AG09309 (cell line): ENCODE data around the gene SFT2D3.

Experiments used
- DNase-seq: peaks from one replicate; pipeline ENCODE4 v3.0.0-alpha.2; 2010; ENCODE audit warnings: low read depth
- H3K4me3 ChIP-seq: 2 replicates; pipeline ENCODE4 v1.5.1; 2011; ENCODE audit warnings: mild to moderate bottlenecking, low read depth, low read length, moderate library complexity; ENCODE audit not compliant: control insufficient read depth
- TF ChIP-seq, protein P1 (sequence below): IDR thresholded peaks from 2 replicates; pipeline ENCODE4 v1.5.1; 2011; ENCODE audit warnings: mild to moderate bottlenecking, low read depth, low read length, inconsistent platforms; ENCODE audit not compliant: insufficient read depth, control insufficient read depth; ENCODE audit errors: missing control alignments

Gene SFT2D3

DNA sequence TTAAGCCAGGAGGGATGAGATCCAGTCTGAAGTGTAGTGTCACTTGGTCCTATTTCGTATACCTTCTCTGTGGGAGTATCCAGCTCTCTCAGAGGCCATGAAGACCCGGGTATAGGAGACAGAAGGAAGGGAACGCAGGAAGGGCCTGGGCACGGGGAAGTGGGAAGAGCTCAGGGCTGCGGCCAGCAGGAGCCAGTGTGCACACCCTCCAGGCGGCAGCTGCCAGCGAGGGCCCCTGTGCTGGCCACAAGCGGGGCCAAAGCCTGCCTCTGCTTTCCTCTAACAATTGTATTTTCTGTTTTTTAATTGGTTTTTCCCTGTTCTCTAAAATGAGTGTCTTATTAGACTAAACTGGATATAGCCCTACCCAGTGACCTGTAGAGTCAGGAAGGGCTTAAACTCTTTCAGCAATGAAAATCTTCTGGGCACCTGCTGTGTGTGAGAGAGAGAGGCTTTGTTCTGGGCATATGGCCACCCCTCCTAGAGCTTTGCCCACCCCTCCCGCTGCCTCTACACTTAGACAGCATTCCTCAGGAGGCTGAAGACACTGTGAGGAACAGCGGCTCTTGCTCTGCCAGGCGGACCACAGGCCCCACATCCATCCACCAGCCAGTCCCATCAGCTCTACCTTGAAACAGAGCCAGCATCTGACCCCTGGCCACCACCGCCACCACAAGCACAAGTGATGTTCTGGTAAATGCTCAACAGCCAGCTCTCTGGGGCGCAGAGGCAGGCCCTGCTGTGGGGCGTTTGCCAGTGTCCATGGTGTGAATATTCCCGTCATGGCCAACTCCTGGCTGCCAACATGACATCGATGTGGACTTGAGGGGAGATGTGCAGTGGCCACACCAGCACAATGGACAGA is 45.9 kb upstream of the SFT2D3 start:
- no peak for DNase-seq
- no peak overlapping the region for H3K4me3 ChIP-seq
- TF ChIP-seq, protein P1, sequence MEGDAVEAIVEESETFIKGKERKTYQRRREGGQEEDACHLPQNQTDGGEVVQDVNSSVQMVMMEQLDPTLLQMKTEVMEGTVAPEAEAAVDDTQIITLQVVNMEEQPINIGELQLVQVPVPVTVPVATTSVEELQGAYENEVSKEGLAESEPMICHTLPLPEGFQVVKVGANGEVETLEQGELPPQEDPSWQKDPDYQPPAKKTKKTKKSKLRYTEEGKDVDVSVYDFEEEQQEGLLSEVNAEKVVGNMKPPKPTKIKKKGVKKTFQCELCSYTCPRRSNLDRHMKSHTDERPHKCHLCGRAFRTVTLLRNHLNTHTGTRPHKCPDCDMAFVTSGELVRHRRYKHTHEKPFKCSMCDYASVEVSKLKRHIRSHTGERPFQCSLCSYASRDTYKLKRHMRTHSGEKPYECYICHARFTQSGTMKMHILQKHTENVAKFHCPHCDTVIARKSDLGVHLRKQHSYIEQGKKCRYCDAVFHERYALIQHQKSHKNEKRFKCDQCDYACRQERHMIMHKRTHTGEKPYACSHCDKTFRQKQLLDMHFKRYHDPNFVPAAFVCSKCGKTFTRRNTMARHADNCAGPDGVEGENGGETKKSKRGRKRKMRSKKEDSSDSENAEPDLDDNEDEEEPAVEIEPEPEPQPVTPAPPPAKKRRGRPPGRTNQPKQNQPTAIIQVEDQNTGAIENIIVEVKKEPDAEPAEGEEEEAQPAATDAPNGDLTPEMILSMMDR: no peak

DNA sequence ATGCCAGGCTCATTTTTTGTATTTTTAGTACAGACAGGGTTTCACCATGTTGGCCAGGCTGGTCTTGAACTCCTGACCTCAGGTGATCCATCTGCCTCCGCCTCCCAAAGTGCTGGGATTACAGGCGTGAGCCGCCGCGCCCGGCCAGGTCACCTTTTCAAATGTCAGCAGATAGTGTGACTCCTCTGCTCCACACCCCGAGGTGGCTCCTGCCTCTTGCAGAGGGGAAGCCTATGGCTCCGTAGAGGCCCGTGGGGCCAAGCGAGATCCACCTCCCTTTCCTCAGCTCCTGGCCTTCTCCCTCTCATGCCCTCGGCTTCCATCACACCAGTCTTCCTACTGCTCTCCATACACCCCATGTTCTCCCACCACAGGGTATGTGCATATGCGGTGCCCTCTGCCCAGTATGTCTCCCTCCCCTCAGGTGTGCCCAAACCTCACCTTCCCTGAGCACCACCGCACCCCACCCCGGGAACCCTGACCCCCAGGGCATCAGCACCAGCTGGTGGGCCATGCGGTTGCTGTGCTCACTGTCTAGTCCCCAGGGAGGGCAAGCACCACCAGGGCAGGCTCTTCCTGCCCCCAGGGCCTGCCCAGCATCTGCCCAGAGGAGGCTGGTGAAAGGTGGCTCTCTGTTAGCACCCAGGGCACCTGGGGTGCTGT is 44.6 kb upstream of the SFT2D3 start:
- no peak overlapping the region for H3K4me3 ChIP-seq
- TF ChIP-seq, protein P1: no peak
- DNase-seq: no peak

DNA sequence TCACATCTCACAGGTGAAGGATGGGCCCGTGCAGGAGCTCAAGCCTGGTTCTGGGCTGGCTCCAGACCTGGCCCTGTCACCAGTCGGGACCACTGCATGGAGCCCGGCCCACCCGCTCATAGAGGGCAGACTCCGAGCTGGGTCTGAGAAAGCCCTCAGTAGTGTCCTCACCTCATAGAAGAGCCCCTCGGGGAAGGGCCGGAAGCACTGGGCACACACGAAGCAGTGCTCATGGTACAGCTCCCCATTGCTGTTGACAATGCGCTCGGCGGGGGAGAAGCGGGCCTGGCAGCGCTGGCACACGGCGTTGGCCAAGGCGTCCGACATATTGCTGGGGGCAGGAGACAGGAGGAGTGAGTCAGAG is 44.1 kb upstream of the SFT2D3 start:
- no peak for DNase-seq
- TF ChIP-seq, protein P1: no peak
- H3K4me3 ChIP-seq: no peak overlapping the region

DNA sequence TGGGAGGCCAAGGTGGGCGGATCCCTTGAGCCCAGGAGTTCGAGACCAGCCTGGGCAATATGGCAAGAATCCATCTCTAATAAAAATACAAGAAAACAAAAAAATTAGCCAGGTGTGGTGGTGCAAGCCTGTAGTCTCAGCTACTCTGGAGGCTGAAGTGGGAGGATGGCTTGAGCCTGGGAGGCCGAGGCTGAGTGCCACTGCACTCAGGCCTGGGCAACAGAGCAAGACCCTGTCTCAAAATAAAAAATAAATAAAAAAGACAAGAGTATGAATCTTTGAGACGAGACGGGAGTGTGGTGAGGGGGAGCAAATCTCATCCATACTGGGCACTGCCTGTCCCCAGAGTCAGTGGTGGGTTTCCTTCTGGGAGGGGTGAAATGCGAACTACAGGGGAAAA is 43.2 kb upstream of the SFT2D3 start:
- DNase-seq: no peak
- TF ChIP-seq, protein P1: no peak
- no peak overlapping the region for H3K4me3 ChIP-seq

DNA sequence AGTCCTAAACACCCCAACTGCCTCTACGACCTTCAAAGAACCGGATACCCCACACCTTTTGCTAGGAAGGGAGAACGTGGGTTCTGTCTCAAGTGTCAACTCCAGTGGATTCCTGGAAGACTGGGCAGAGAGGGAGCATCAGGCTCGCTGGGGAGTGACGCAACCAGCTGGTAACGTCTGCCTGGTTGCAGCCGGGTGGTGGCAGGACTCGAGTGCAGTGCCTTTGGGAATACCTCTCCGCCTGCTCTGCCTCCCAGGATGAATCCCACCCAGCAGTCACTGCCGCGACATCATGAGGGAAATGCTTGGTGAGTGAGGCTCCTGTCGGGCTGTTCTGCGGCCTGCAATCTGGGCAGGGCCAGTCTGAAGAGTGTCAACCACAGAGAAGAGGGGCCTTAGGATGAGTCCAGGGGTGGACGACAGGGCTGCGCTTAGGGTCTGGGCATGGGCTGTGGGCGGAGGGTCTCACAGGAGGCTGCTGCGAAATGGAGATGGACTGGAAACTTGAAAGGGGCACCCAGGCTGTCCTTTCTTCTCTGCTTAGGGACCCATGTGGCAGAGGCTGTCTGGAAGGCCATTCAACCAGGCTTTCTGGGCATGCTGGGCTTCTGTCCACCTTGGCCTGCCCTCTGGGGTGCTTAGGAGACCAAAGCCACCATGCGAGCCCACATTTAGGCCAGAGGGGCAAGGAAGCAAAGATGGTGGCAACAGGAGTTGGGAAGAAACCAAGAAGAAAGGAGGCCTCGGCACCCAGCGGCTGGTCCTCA is 42.5 kb upstream of the SFT2D3 start:
- no peak for DNase-seq
- TF ChIP-seq, protein P1: no peak

DNA sequence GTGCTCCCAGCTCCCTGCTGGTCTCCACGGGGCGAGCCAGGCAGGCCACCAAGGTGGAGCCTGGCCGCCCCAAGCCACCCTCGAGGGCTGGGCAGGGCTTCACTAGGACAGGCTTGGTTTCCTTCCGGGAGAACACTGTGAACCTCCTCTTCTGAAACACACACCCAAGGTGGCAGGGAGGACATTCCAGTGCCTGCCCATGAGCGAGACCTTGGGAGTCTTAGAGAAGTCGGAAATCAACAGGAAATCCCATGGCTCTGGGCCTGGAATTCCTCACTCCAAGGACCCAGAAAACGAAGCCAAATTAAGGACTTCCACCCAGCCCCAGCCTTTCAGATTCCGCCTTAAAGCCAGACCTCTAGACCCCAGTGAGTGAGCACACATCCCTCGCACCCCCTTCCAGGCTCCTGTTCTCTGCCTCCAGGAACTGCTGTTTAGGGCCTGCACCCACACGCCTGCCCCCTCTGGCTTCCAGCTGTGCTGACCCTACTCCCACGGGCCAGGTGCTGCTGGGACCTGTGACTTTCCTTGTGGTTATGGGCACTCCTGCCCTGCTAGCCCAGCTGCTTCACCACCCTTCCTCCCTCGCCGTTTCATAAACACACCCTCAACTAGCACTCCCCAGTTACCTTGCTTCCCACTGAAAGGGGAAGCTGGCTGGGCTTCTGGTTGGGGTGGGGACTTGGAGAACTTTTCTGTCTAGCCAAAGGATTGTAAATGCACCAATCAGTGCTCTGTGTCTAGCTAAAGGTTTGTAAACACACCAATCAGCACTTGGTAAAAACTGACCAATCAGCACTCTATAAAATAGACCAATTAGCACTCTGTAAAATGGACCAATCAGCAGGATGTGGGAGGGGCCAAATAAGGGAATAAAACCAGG is 41.6 kb upstream of the SFT2D3 start:
- TF ChIP-seq, protein P1: no peak
- no peak for DNase-seq
- no peak overlapping the region for H3K4me3 ChIP-seq

More for the DNA sequence above, 42.5 kb upstream of the SFT2D3 start:
- no peak overlapping the region for H3K4me3 ChIP-seq
